Gastrocnemius medialis (tissue), 4 donors: Measurements from ENCODE around the gene MOXD1.

Source experiments
- POLR2A ChIP-seq, 2 donors: fragments of 450-650 bp; IDR thresholded peaks; one replicate each; pipeline ENCODE4 v1.6.1; 2017; ENCODE audit warnings: antibody characterized with exemption in 2 of 2, mild to moderate bottlenecking in 2 of 2, moderate library complexity in 2 of 2
- TF ChIP-seq, protein P1 (sequence below), 5 experiments: fragments of 450-650 bp in 3 of 5; fragments of 200-600 bp in 2 of 5; sonication (generic) in 2 of 5; IDR thresholded peaks in 4 of 5; conservative IDR thresholded peaks in 1 of 5; 1 replicate in 4 of 5; 2 replicates in 1 of 5; pipeline ENCODE4 v1.5.1; 2016 to 2019; ENCODE audit warnings: antibody characterized with exemption in 5 of 5, mild to moderate bottlenecking in 3 of 5, moderate library complexity in 3 of 5

- no peak for TF ChIP-seq POLR2A (IDR thresholded peaks at IDR 0.05)
- TF ChIP-seq, protein P1, sequence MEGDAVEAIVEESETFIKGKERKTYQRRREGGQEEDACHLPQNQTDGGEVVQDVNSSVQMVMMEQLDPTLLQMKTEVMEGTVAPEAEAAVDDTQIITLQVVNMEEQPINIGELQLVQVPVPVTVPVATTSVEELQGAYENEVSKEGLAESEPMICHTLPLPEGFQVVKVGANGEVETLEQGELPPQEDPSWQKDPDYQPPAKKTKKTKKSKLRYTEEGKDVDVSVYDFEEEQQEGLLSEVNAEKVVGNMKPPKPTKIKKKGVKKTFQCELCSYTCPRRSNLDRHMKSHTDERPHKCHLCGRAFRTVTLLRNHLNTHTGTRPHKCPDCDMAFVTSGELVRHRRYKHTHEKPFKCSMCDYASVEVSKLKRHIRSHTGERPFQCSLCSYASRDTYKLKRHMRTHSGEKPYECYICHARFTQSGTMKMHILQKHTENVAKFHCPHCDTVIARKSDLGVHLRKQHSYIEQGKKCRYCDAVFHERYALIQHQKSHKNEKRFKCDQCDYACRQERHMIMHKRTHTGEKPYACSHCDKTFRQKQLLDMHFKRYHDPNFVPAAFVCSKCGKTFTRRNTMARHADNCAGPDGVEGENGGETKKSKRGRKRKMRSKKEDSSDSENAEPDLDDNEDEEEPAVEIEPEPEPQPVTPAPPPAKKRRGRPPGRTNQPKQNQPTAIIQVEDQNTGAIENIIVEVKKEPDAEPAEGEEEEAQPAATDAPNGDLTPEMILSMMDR (IDR thresholded peaks at IDR 0.05 in 4 of 5, conservative IDR thresholded peaks at IDR 0.05 in 1 of 5) = no peak
Measured at GRCh38 chr6:132400555-132400882, 756 bp downstream of the MOXD1 start.
